HEK293 (cell line): Measurements from ENCODE around the gene LMNA.

Source experiments
- CTCF ChIA-PET: fragments of 350-600 bp; formaldehyde crosslinking; extraction: SDS; loops from one replicate; lab custom pipeline; 2021; ENCODE audit warnings: antibody characterized with exemption; lab: Yijun Ruan, JAX
- POLR2A ChIA-PET: fragments of 300-600 bp; formaldehyde crosslinking; extraction: SDS; loops from one replicate; lab custom pipeline; 2020; ENCODE audit warnings: antibody characterized with exemption, inconsistent platforms; lab: Yijun Ruan, JAX
- H3K27ac ChIP-seq: fragments of 200-500 bp; sonication (Bioruptor generic); 2 replicates; pipeline ENCODE4 v1.5.1; 2014; ENCODE audit warnings: low read depth, low read length, control low read depth, inconsistent platforms; ENCODE audit errors: extremely low read depth
- H3K36me3 ChIP-seq, 2 experiments: fragments of 200-500 bp in 1 of 2; sonication (Bioruptor generic) in 1 of 2; 1 replicate in 1 of 2; 2 replicates in 1 of 2; pipeline ENCODE4 v1.5.1; 2014 to 2017; ENCODE audit warnings: inconsistent platforms in 2 of 2, low read length in 2 of 2; ENCODE audit not compliant: control insufficient read depth in 2 of 2, insufficient read depth in 1 of 2
- H3K4me1 ChIP-seq: fragments of 200-500 bp; sonication (Bioruptor generic); 2 replicates; pipeline ENCODE4 v1.5.1; 2014; ENCODE audit warnings: mild to moderate bottlenecking, low read length, inconsistent platforms; ENCODE audit not compliant: control insufficient read depth, insufficient read depth
- H3K4me3 ChIP-seq: 2 replicates; pipeline ENCODE4 v1.5.1; 2011; ENCODE audit warnings: low read depth, mild to moderate bottlenecking, control low read depth, low read length, moderate library complexity
- H3K9me3 ChIP-seq: fragments of 200-500 bp; sonication (Bioruptor generic); 2 replicates; pipeline ENCODE4 v1.5.1; 2014; ENCODE audit warnings: low read depth, low read length, inconsistent platforms; ENCODE audit not compliant: control insufficient read depth, insufficient read depth
- BCL11B ChIP-seq: fragments of 450-650 bp; formaldehyde crosslinking; IDR thresholded peaks from 2 replicates; pipeline ENCODE4 v1.5.1; 2016; ENCODE audit warnings: low read depth, missing biosample characterization, missing genetic modification characterization
- IKZF3 ChIP-seq: fragments of 450-650 bp; IDR thresholded peaks from 2 replicates; pipeline ENCODE4 v1.5.0; 2018; ENCODE audit warnings: missing biosample characterization, mild to moderate bottlenecking, missing genetic modification characterization, moderate library complexity
- KLF10 ChIP-seq: fragments of 450-650 bp; IDR thresholded peaks from 2 replicates; pipeline ENCODE4 v1.5.1; 2018; ENCODE audit warnings: missing biosample characterization, mild to moderate bottlenecking, missing genetic modification characterization
- KLF8 ChIP-seq: fragments of 450-650 bp; formaldehyde crosslinking; IDR thresholded peaks from 2 replicates; pipeline ENCODE4 v1.5.1; 2016; ENCODE audit warnings: missing biosample characterization, missing genetic modification characterization
- MZF1 ChIP-seq: fragments of 450-650 bp; formaldehyde crosslinking; IDR thresholded peaks from 2 replicates; pipeline ENCODE4 v1.5.1; 2017; ENCODE audit warnings: missing biosample characterization, missing genetic modification characterization, borderline replicate concordance
- OSR2 ChIP-seq: fragments of 450-650 bp; formaldehyde crosslinking; IDR thresholded peaks from 2 replicates; pipeline ENCODE4 v1.5.1; 2016; ENCODE audit warnings: missing biosample characterization, missing genetic modification characterization
- PRDM1 ChIP-seq: fragments of 450-650 bp; formaldehyde crosslinking; IDR thresholded peaks from 2 replicates; pipeline ENCODE4; 2016; ENCODE audit warnings: missing biosample characterization, missing genetic modification characterization
- REST ChIP-seq: fragments of 450-650 bp; formaldehyde crosslinking; IDR thresholded peaks from 2 replicates; pipeline ENCODE4 v1.5.1; 2016; ENCODE audit warnings: missing biosample characterization, missing genetic modification characterization
- SP3 ChIP-seq: fragments of 450-650 bp; formaldehyde crosslinking; IDR thresholded peaks from 2 replicates; pipeline ENCODE4 v1.5.1; 2016; ENCODE audit warnings: missing biosample characterization, missing genetic modification characterization
- YY2 ChIP-seq: fragments of 450-650 bp; formaldehyde crosslinking; IDR thresholded peaks from 2 replicates; pipeline ENCODE4 v1.5.1; 2016; ENCODE audit warnings: missing biosample characterization, missing genetic modification characterization
- ZBTB6 ChIP-seq: fragments of 450-650 bp; formaldehyde crosslinking; IDR thresholded peaks from 2 replicates; pipeline ENCODE4 v1.5.1; 2017; ENCODE audit warnings: missing biosample characterization, missing genetic modification characterization
- ZNF112 ChIP-seq: fragments of 450-650 bp; formaldehyde crosslinking; IDR thresholded peaks from 2 replicates; pipeline ENCODE4 v1.5.0; 2017; ENCODE audit warnings: missing biosample characterization, missing genetic modification characterization
- ZNF175 ChIP-seq: fragments of 450-650 bp; formaldehyde crosslinking; IDR thresholded peaks from 2 replicates; pipeline ENCODE4 v1.5.1; 2016; ENCODE audit warnings: missing biosample characterization, missing genetic modification characterization
- ZNF223 ChIP-seq: fragments of 450-650 bp; formaldehyde crosslinking; IDR thresholded peaks from 2 replicates; pipeline ENCODE4 v1.5.1; 2016; ENCODE audit warnings: missing biosample characterization, missing genetic modification characterization
- ZNF366 ChIP-seq: fragments of 450-650 bp; formaldehyde crosslinking; conservative IDR thresholded peaks from 2 replicates; pipeline ENCODE4 v1.5.1; 2016; ENCODE audit warnings: missing biosample characterization, missing genetic modification characterization
- ZNF521 ChIP-seq: fragments of 450-650 bp; formaldehyde crosslinking; IDR thresholded peaks from 2 replicates; pipeline ENCODE4 v1.5.1; 2017; ENCODE audit warnings: missing biosample characterization, mild to moderate bottlenecking, missing genetic modification characterization
- ZNF530 ChIP-seq: fragments of 450-650 bp; formaldehyde crosslinking; IDR thresholded peaks from 2 replicates; pipeline ENCODE4 v1.5.1; 2016; ENCODE audit warnings: low read depth, missing biosample characterization, missing genetic modification characterization
- ZNF623 ChIP-seq: fragments of 450-650 bp; formaldehyde crosslinking; IDR thresholded peaks from 2 replicates; pipeline ENCODE4 v1.5.1; 2016; ENCODE audit warnings: missing biosample characterization, missing genetic modification characterization
- ZNF660 ChIP-seq: fragments of 450-650 bp; IDR thresholded peaks from 2 replicates; pipeline ENCODE4 v1.5.1; 2018; ENCODE audit warnings: missing biosample characterization, mild to moderate bottlenecking, missing genetic modification characterization
- ZNF670 ChIP-seq: fragments of 450-650 bp; formaldehyde crosslinking; IDR thresholded peaks from 2 replicates; pipeline ENCODE4 v1.5.1; 2016; ENCODE audit warnings: missing biosample characterization, missing genetic modification characterization, low read depth
- ZNF677 ChIP-seq: fragments of 450-650 bp; IDR thresholded peaks from 2 replicates; pipeline ENCODE4 v1.5.0; 2018; ENCODE audit warnings: missing biosample characterization, mild to moderate bottlenecking, missing genetic modification characterization, moderate library complexity
- ZNF701 ChIP-seq: fragments of 450-650 bp; formaldehyde crosslinking; IDR thresholded peaks from 2 replicates; pipeline ENCODE4 v1.5.1; 2016; ENCODE audit warnings: missing biosample characterization, missing genetic modification characterization
- ZNF777 ChIP-seq: fragments of 450-650 bp; formaldehyde crosslinking; IDR thresholded peaks from 2 replicates; pipeline ENCODE4 v1.5.1; 2017; ENCODE audit warnings: missing biosample characterization, missing genetic modification characterization, borderline replicate concordance
- ZNF830 ChIP-seq: fragments of 450-650 bp; IDR thresholded peaks from 2 replicates; pipeline ENCODE4 v1.5.0; 2018; ENCODE audit warnings: missing biosample characterization, missing genetic modification characterization, low read depth, mild to moderate bottlenecking, moderate library complexity
- TF ChIP-seq, protein P1 (sequence below): fragments of 450-650 bp; formaldehyde crosslinking; IDR thresholded peaks from 2 replicates; pipeline ENCODE4 v1.5.1; 2017; ENCODE audit warnings: missing biosample characterization, missing genetic modification characterization
- TF ChIP-seq, protein P2 (sequence below): fragments of 450-650 bp; formaldehyde crosslinking; IDR thresholded peaks from 2 replicates; pipeline ENCODE4 v1.5.1; 2017; ENCODE audit warnings: missing biosample characterization, missing genetic modification characterization
- TF ChIP-seq, protein P3 (sequence below): fragments of 450-650 bp; formaldehyde crosslinking; IDR thresholded peaks from 2 replicates; pipeline ENCODE4 v1.5.1; 2016; ENCODE audit warnings: missing biosample characterization, missing genetic modification characterization

The LMNA gene

DNA sequence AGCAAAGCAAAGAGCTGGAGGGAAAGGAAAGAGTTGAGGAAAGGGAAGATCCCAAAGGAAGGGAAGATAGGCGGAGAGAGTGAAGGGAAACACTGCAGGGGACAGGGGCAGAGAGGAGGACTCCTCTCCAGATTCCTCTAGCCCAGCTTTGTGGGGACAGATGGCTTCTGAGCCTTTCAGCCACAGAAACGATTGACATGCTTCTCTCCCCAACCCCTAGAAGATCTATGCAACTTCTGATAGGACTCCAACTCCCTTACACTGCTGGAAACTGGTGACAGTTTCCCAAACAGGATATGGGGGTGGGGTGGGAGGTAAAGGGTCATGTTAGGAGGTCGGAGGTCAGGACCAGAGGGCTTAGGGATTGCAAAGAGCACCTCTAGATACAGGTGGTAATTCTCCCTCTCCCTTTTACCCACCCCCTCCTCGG lies 38.7 kb upstream of the LMNA start:
- ChIA-PET POLR2A (no interaction called here), CTCF (interaction anchor here (0.7 to 1.7 kb wide), 4 partner anchors 10 to 66 kb away, joined by 3 to 11 read pairs (median 4); no protein-coding TSS in a partner anchor)
- peaks cover 0 to 26% of the 10 kb centered on the region in 2 experiments; a peak in 1 of 3 replicates for H3K36me3 ChIP-seq
- no peak overlapping the region for H3K4me3 ChIP-seq
- TF ChIP-seq PRDM1 (tag by site-specific recombination) (peak; percentile 97), SP3 (no peak), ZNF623 (no peak), ZNF677 (tag by site-specific recombination) (no peak), YY2 (tag by site-specific recombination) (no peak), KLF10 (no peak), MZF1 (tag by site-specific recombination) (no peak), ZNF223 (tag by site-specific recombination) (no peak), ZNF670 (tag by site-specific recombination) (no peak), REST (tag by site-specific recombination) (no peak), BCL11B (tag by site-specific recombination) (peak; percentile 88), ZNF660 (tag by site-specific recombination) (no peak), ZNF530 (tag by site-specific recombination) (no peak), ZNF777 (tag by site-specific recombination) (no peak), ZNF521 (tag by site-specific recombination) (no peak), KLF8 (no peak), ZNF366 (tag by site-specific recombination) (peak; percentile 64), ZNF830 (tag by site-specific recombination) (no peak), ZBTB6 (tag by site-specific recombination) (no peak), ZNF112 (no peak), IKZF3 (tag by site-specific recombination) (0 out of 2 replicates have a peak, but pooled peaks have one; percentile 52), ZNF701 (no peak), ZNF175 (tag by site-specific recombination) (no peak), OSR2 (tag by site-specific recombination) (no peak)
- TF ChIP-seq, protein P1, sequence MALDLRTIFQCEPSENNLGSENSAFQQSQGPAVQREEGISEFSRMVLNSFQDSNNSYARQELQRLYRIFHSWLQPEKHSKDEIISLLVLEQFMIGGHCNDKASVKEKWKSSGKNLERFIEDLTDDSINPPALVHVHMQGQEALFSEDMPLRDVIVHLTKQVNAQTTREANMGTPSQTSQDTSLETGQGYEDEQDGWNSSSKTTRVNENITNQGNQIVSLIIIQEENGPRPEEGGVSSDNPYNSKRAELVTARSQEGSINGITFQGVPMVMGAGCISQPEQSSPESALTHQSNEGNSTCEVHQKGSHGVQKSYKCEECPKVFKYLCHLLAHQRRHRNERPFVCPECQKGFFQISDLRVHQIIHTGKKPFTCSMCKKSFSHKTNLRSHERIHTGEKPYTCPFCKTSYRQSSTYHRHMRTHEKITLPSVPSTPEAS (tag by site-specific recombination) = no peak
- TF ChIP-seq, protein P2, sequence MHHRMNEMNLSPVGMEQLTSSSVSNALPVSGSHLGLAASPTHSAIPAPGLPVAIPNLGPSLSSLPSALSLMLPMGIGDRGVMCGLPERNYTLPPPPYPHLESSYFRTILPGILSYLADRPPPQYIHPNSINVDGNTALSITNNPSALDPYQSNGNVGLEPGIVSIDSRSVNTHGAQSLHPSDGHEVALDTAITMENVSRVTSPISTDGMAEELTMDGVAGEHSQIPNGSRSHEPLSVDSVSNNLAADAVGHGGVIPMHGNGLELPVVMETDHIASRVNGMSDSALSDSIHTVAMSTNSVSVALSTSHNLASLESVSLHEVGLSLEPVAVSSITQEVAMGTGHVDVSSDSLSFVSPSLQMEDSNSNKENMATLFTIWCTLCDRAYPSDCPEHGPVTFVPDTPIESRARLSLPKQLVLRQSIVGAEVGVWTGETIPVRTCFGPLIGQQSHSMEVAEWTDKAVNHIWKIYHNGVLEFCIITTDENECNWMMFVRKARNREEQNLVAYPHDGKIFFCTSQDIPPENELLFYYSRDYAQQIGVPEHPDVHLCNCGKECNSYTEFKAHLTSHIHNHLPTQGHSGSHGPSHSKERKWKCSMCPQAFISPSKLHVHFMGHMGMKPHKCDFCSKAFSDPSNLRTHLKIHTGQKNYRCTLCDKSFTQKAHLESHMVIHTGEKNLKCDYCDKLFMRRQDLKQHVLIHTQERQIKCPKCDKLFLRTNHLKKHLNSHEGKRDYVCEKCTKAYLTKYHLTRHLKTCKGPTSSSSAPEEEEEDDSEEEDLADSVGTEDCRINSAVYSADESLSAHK = no peak
- TF ChIP-seq, protein P3, sequence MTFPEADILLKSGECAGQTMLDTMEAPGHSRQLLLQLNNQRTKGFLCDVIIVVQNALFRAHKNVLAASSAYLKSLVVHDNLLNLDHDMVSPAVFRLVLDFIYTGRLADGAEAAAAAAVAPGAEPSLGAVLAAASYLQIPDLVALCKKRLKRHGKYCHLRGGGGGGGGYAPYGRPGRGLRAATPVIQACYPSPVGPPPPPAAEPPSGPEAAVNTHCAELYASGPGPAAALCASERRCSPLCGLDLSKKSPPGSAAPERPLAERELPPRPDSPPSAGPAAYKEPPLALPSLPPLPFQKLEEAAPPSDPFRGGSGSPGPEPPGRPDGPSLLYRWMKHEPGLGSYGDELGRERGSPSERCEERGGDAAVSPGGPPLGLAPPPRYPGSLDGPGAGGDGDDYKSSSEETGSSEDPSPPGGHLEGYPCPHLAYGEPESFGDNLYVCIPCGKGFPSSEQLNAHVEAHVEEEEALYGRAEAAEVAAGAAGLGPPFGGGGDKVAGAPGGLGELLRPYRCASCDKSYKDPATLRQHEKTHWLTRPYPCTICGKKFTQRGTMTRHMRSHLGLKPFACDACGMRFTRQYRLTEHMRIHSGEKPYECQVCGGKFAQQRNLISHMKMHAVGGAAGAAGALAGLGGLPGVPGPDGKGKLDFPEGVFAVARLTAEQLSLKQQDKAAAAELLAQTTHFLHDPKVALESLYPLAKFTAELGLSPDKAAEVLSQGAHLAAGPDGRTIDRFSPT (tag by site-specific recombination) = no peak
- H3K9me3 ChIP-seq = no peaks in the 10 kb centered on the region
- H3K4me1 ChIP-seq = peaks cover 7% of the 10 kb centered on the region; the same call in 1 of the 2 replicates
- H3K27ac ChIP-seq = no peak overlapping the region
